CD14-positive monocyte (primary cell): ENCODE results near the gene DNAJC1. TPM values are rescaled to one million over a fixed set of nuclear protein-coding genes. Genes with fewer than 3 reads are reported as not detected.
"Not testable (repeated sequence)": the region's sequence is repeated elsewhere in the genome, so short reads cannot be mapped to it uniquely, and the experiment has no call there.

ENCODE experiments used
- DNase-seq, 3 donors: peaks; one replicate each; pipeline ENCODE4 v3.0.0-alpha.2; 2011 to 2022
- H2AFZ ChIP-seq: 2 replicates; pipeline ENCODE4 v1.6.0; 2012; ENCODE audit warnings: mild to moderate bottlenecking, low read depth, low read length, inconsistent platforms; ENCODE audit not compliant: insufficient read depth, poor library complexity, severe bottlenecking
- H3K27ac ChIP-seq, 2 donors: 1 replicate in 1 of 2; 2 replicates in 1 of 2; pipeline ENCODE4 v1.5.1; 2012 to 2013; ENCODE audit warnings: low read length in 2 of 2, control low read depth in 1 of 2, inconsistent platforms in 1 of 2, low read depth in 1 of 2, mild to moderate bottlenecking in 1 of 2
- H3K27me3 ChIP-seq, 2 donors: one replicate each; pipeline versions ENCODE4 v1.6.0 to v1.6.1; 2011 to 2013; ENCODE audit warnings: low read length in 2 of 2; ENCODE audit not compliant: control insufficient read depth in 2 of 2, insufficient read depth in 2 of 2
- H3K36me3 ChIP-seq, 2 donors: replicated peaks in 1 of 2; 1 replicate in 1 of 2; 2 replicates in 1 of 2; pipeline versions ENCODE4 v1.5.1 to v1.6.1; 2012 to 2013; ENCODE audit warnings: low read length in 2 of 2, control low read depth in 1 of 2, inconsistent platforms in 1 of 2, mild to moderate bottlenecking in 1 of 2; ENCODE audit not compliant: insufficient read depth in 2 of 2, control insufficient read depth in 1 of 2
- H3K4me1 ChIP-seq, 2 donors: 1 replicate in 1 of 2; 2 replicates in 1 of 2; pipeline versions ENCODE4 v1.5.1 to v1.6.1; 2012 to 2013; ENCODE audit warnings: low read length in 2 of 2, control low read depth in 1 of 2, inconsistent platforms in 1 of 2, mild to moderate bottlenecking in 1 of 2, moderate library complexity in 1 of 2; ENCODE audit not compliant: insufficient read depth in 2 of 2, control insufficient read depth in 1 of 2
- H3K4me2 ChIP-seq: replicated peaks from 2 replicates; pipeline ENCODE3; 2012; ENCODE audit warnings: low read length, moderate library complexity, mild to moderate bottlenecking; ENCODE audit not compliant: poor library complexity, severe bottlenecking; ENCODE audit errors: extremely low read depth
- H3K4me3 ChIP-seq, 3 experiments: fragments of 200-600 bp in 1 of 3; sonication (generic) in 1 of 3; replicated peaks in 1 of 3; 1 replicate in 2 of 3; 2 replicates in 1 of 3; pipeline ENCODE4 v1.5.1; 2011 to 2013; ENCODE audit warnings: low read length in 3 of 3, mild to moderate bottlenecking in 3 of 3, control low read depth in 2 of 3, low read depth in 2 of 3, inconsistent platforms in 1 of 3, moderate library complexity in 1 of 3
- H3K79me2 ChIP-seq: 2 replicates; pipeline ENCODE4 v1.6.0; 2012; ENCODE audit warnings: mild to moderate bottlenecking, control low read depth, inconsistent platforms, low read length, moderate library complexity; ENCODE audit not compliant: insufficient read depth
- H3K9ac ChIP-seq: 2 replicates; pipeline ENCODE4 v1.6.0; 2017; ENCODE audit warnings: low read length, mild to moderate bottlenecking; ENCODE audit not compliant: insufficient read depth, poor library complexity, severe bottlenecking
- H3K9me3 ChIP-seq, 2 donors: replicated peaks in 1 of 2; 1 replicate in 1 of 2; 2 replicates in 1 of 2; pipeline versions ENCODE4 v1.5.1 to v1.6.1; 2012 to 2013; ENCODE audit warnings: low read length in 2 of 2, control low read depth in 1 of 2; ENCODE audit not compliant: control insufficient read depth in 1 of 2, insufficient read depth in 1 of 2
- H4K20me1 ChIP-seq: 2 replicates; pipeline ENCODE4 v1.6.0; 2012; ENCODE audit warnings: mild to moderate bottlenecking, low read length, control low read depth, moderate library complexity; ENCODE audit not compliant: insufficient read depth
- H3K27ac Mint-ChIP-seq, 7 donors: one replicate each; pipeline ENCODE4 v1.8.0; 2020; ENCODE audit warnings: mild to moderate bottlenecking in 7 of 7, mixed read lengths in 7 of 7, moderate library complexity in 6 of 7, inconsistent platforms in 2 of 7
- H3K27me3 Mint-ChIP-seq, 3 donors: one replicate each; pipeline ENCODE4 v1.8.0; 2021 to 2022; ENCODE audit warnings: low read depth in 3 of 3, mild to moderate bottlenecking in 3 of 3, mixed read lengths in 3 of 3, moderate library complexity in 3 of 3, inconsistent platforms in 1 of 3
- H3K36me3 Mint-ChIP-seq, 2 donors: one replicate each; pipeline ENCODE4 v1.8.0; 2020; ENCODE audit warnings: mixed read lengths in 2 of 2, inconsistent platforms in 1 of 2, mild to moderate bottlenecking in 1 of 2
- H3K4me1 Mint-ChIP-seq: one replicate; pipeline ENCODE4 v1.8.0; 2020; ENCODE audit warnings: mild to moderate bottlenecking, mixed read lengths
- H3K4me3 Mint-ChIP-seq, 2 donors: one replicate each; pipeline ENCODE4 v1.8.0; 2020; ENCODE audit warnings: mild to moderate bottlenecking in 2 of 2, mixed read lengths in 2 of 2, moderate library complexity in 1 of 2
- H3K9me3 Mint-ChIP-seq, 7 donors: one replicate each; pipeline ENCODE4 v1.8.0; 2020 to 2022; ENCODE audit warnings: mixed read lengths in 7 of 7, mild to moderate bottlenecking in 6 of 7, moderate library complexity in 6 of 7, inconsistent platforms in 2 of 7
- WGBS: methylation state at CpG from one replicate; pipeline ENCODE4 v1.1.5; 2013; ENCODE audit warnings: missing lambda C conversion rate; ENCODE audit not compliant: insufficient coverage; 5-methylcytosine and 5-hydroxymethylcytosine counted together
- intact Hi-C, 2 donors: fragments of 100-400 bp; cut with micrococcal nuclease; formaldehyde crosslinking; loops; one replicate each; pipeline versions ENCODE4 v1.15.0 to v1.15.1; 2023
- polyA plus RNA-seq, 3 donors: library from polyadenylated mRNA; depleted of rRNA in 1 of 3; unstranded in 2 of 3; stranded (reverse) in 1 of 3; fragments of 300-500 nt in 2 of 3; fragments of >200 nt in 1 of 3; fragmentation: Illumina TruSeq in 2 of 3; gene quantifications; 1 replicate in 2 of 3; 2 replicates in 1 of 3; pipeline ENCODE4 v1.2.3, GENCODE V29; 2012 to 2021
- TF ChIP-seq, protein P1 (sequence below): fragments of 200-600 bp; IDR thresholded peaks from one replicate; pipeline ENCODE4 v1.8.0; 2022; ENCODE audit warnings: antibody characterized with exemption, mild to moderate bottlenecking

Gene DNAJC1
- polyA plus RNA-seq, 3 donors, result 11.4 to 12.9 (median 12.5) TPM

GRCh38 chr10:21870849-21871248 lies 132.7 kb downstream of the DNAJC1 start:
- Histone ChIP-seq H3K4me2 (no peak overlapping the region), H3K36me3 (peaks cover 2 to 34% of the 10 kb centered on the region in 2 donors), H3K9ac (no peak overlapping the region), H3K9me3 (peaks cover 24 to 32% of the 10 kb centered on the region in 2 donors), H3K79me2 (no peaks in the 10 kb centered on the region), H3K27ac (no peak overlapping the region), H3K4me3 (no peak overlapping the region), H3K27me3 (no peaks in the 10 kb centered on the region), H3K4me1 (no peaks in the 10 kb centered on the region), H2AFZ (no peak overlapping the region), H4K20me1 (no peaks in the 10 kb centered on the region)
- Mint-ChIP-seq H3K36me3 (peaks cover 23 to 45% of the 10 kb centered on the region in 2 donors), H3K27ac (no peak overlapping the region), H3K9me3 (peaks cover 20 to 55% (median 34%) of the 10 kb centered on the region in 7 donors), H3K4me3 (no peak overlapping the region), H3K27me3 (no peaks in the 10 kb centered on the region), H3K4me1 (no peaks in the 10 kb centered on the region)
- intact Hi-C loops, result no loop called here
- TF ChIP-seq, protein P1, sequence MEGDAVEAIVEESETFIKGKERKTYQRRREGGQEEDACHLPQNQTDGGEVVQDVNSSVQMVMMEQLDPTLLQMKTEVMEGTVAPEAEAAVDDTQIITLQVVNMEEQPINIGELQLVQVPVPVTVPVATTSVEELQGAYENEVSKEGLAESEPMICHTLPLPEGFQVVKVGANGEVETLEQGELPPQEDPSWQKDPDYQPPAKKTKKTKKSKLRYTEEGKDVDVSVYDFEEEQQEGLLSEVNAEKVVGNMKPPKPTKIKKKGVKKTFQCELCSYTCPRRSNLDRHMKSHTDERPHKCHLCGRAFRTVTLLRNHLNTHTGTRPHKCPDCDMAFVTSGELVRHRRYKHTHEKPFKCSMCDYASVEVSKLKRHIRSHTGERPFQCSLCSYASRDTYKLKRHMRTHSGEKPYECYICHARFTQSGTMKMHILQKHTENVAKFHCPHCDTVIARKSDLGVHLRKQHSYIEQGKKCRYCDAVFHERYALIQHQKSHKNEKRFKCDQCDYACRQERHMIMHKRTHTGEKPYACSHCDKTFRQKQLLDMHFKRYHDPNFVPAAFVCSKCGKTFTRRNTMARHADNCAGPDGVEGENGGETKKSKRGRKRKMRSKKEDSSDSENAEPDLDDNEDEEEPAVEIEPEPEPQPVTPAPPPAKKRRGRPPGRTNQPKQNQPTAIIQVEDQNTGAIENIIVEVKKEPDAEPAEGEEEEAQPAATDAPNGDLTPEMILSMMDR, result no peak
- DNase-seq, result no peak
- no CpG with 5 or more reads among the region's 1 CpG for WGBS

GRCh38 chr10:21869087-21869486 lies 134.4 kb downstream of the DNAJC1 start:
- H3K4me3 Mint-ChIP-seq, H3K9ac ChIP-seq, intact Hi-C loops, H4K20me1 ChIP-seq, H3K4me3 ChIP-seq, DNase-seq, H3K4me1 ChIP-seq, H3K27me3 Mint-ChIP-seq, H3K4me1 Mint-ChIP-seq, H2AFZ ChIP-seq, H3K79me2 ChIP-seq, H3K27ac ChIP-seq, H3K27me3 ChIP-seq, H3K27ac Mint-ChIP-seq, H3K4me2 ChIP-seq: not testable (repeated sequence)
- peaks cover 19 to 35% of the 10 kb centered on the region in 2 donors for H3K36me3 Mint-ChIP-seq
- 100% methylated on average over 2 of the region's 2 CpGs for whole genome bisulfite sequencing
- Histone ChIP-seq H3K9me3 (peaks cover 22 to 24% of the 10 kb centered on the region in 2 donors), H3K36me3 (peaks cover 0 to 24% of the 10 kb centered on the region in 2 donors)
- peaks cover 16 to 44% (median 28%) of the 10 kb centered on the region in 7 donors for H3K9me3 Mint-ChIP-seq
